Measurements from ENCODE around the gene TOP1. TPM values are rescaled to one million over a fixed set of nuclear protein-coding genes. Genes with fewer than 3 reads are reported as not detected.

TOP1 gene
- total and polyA plus RNA-seq, 9 of the 15 experiments (the other 6 are each of a cell fraction or from before 2014, with no cell fraction given): 26.4 to 127 (median 39.6) TPM

DNA sequence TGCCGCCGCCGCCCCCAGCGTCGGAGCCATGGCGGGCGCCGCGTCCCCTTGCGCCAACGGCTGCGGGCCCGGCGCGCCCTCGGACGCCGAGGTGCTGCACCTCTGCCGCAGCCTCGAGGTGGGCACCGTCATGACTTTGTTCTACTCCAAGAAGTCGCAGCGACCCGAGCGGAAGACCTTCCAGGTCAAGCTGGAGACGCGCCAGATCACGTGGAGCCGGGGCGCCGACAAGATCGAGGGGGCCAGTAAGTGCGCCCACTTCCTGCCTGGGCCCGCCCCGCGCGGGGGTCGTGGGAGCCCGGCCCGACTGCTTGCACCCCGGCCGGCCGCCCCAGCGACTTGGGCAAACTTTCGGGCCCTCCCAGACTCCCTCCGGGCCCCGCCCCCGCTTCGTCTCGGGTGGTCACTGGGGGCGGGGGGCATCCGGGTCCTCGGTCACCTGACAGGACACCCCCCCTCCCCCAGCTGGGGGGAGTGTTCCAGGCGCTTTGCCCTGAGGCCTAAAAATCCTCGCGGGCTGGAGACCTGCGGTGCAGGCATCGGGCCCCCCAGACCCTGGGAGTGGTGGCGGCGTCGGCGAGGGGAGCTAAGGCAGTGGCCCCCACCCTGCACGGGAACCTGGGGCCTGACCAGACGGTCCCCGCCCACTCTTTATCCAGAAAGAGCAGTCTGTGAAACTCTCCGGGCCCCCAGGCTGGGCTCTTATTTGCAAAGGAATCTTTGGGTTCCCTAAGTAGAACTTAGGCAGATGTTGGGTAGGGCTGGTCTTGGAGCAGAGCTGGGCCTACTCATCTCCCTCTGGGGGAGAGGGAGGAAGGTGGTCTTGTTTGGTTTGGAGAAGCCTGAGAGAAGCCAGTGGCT lies 109.2 kb downstream of the TOP1 start (continued):
- TF ChIP-seq FOSL1 (tag; conservative IDR thresholded peaks at IDR 0.05): no peak; the same call in 1 of the 2 replicates
- no peak for TF ChIP-seq TAL1 (IDR thresholded peaks at IDR 0.05)
- 0 out of 2 replicates have a peak, but pooled peaks have one; percentile 16 for TF ChIP-seq POLR2AphosphoS5 (IDR thresholded peaks at IDR 0.05; ENCODE audit: control insufficient read depth, insufficient read depth, low read depth, low read length)
- no peak for TF ChIP-seq TEAD2 (tag; IDR thresholded peaks at IDR 0.05)
- TF ChIP-seq, protein P1, sequence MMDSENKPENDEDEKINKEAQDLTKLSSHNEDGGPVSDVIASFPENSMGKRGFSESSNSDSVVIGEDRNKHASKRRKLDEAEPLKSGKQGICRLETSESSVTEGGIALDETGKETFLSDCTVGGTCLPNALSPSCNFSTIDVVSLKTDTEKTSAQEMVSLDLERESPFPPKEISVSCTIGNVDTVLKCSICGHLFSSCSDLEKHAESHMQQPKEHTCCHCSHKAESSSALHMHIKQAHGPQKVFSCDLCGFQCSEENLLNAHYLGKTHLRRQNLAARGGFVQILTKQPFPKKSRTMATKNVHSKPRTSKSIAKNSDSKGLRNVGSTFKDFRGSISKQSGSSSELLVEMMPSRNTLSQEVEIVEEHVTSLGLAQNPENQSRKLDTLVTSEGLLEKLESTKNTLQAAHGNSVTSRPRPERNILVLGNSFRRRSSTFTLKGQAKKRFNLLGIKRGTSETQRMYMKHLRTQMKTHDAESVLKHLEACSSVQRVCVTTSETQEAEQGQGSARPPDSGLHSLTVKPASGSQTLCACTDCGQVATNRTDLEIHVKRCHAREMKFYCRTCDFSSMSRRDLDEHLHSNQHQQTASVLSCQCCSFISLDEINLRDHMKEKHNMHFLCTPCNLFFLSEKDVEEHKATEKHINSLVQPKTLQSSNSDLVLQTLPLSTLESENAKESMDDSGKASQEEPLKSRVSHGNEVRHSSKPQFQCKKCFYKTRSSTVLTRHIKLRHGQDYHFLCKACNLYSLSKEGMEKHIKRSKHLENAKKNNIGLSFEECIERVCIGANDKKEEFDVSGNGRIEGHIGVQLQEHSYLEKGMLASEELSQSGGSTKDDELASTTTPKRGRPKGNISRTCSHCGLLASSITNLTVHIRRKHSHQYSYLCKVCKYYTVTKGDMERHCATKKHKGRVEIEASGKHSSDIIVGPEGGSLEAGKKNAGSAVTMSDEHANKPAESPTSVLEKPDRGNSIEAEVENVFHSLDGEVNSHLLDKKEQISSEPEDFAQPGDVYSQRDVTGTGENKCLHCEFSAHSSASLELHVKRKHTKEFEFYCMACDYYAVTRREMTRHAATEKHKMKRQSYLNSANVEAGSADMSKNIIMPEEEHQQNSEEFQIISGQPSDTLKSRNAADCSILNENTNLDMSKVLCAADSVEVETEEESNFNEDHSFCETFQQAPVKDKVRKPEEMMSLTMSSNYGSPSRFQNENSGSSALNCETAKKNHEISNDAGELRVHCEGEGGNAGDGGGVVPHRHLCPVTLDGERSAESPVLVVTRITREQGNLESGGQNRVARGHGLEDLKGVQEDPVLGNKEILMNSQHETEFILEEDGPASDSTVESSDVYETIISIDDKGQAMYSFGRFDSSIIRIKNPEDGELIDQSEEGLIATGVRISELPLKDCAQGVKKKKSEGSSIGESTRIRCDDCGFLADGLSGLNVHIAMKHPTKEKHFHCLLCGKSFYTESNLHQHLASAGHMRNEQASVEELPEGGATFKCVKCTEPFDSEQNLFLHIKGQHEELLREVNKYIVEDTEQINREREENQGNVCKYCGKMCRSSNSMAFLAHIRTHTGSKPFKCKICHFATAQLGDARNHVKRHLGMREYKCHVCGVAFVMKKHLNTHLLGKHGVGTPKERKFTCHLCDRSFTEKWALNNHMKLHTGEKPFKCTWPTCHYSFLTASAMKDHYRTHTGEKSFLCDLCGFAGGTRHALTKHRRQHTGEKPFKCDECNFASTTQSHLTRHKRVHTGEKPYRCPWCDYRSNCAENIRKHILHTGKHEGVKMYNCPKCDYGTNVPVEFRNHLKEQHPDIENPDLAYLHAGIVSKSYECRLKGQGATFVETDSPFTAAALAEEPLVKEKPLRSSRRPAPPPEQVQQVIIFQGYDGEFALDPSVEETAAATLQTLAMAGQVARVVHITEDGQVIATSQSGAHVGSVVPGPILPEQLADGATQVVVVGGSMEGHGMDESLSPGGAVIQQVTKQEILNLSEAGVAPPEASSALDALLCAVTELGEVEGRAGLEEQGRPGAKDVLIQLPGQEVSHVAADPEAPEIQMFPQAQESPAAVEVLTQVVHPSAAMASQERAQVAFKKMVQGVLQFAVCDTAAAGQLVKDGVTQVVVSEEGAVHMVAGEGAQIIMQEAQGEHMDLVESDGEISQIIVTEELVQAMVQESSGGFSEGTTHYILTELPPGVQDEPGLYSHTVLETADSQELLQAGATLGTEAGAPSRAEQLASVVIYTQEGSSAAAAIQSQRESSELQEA (IDR thresholded peaks at IDR 0.05; ENCODE audit: low read depth): no peak
- TF ChIP-seq HNRNPUL1 (IDR thresholded peaks at IDR 0.05; ENCODE audit: low read length): no peak
- TF ChIP-seq, protein P2, sequence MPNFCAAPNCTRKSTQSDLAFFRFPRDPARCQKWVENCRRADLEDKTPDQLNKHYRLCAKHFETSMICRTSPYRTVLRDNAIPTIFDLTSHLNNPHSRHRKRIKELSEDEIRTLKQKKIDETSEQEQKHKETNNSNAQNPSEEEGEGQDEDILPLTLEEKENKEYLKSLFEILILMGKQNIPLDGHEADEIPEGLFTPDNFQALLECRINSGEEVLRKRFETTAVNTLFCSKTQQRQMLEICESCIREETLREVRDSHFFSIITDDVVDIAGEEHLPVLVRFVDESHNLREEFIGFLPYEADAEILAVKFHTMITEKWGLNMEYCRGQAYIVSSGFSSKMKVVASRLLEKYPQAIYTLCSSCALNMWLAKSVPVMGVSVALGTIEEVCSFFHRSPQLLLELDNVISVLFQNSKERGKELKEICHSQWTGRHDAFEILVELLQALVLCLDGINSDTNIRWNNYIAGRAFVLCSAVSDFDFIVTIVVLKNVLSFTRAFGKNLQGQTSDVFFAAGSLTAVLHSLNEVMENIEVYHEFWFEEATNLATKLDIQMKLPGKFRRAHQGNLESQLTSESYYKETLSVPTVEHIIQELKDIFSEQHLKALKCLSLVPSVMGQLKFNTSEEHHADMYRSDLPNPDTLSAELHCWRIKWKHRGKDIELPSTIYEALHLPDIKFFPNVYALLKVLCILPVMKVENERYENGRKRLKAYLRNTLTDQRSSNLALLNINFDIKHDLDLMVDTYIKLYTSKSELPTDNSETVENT (CRISPR knock-in tag; IDR thresholded peaks at IDR 0.05): no peak
- 0 out of 2 replicates have a peak, but pooled peaks have one; percentile 18 for TF ChIP-seq GABPB1 (CRISPR knock-in tag; IDR thresholded peaks at IDR 0.05)
- TF ChIP-seq, protein P3, sequence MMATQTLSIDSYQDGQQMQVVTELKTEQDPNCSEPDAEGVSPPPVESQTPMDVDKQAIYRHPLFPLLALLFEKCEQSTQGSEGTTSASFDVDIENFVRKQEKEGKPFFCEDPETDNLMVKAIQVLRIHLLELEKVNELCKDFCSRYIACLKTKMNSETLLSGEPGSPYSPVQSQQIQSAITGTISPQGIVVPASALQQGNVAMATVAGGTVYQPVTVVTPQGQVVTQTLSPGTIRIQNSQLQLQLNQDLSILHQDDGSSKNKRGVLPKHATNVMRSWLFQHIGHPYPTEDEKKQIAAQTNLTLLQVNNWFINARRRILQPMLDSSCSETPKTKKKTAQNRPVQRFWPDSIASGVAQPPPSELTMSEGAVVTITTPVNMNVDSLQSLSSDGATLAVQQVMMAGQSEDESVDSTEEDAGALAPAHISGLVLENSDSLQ (IDR thresholded peaks at IDR 0.05): 0 out of 2 replicates have a peak, but pooled peaks have one; percentile 11
- TF ChIP-seq ZNF445 (CRISPR knock-in tag; IDR thresholded peaks at IDR 0.05; ENCODE audit: low read depth): no peak
- TF ChIP-seq KLF6 (CRISPR knock-in tag; IDR thresholded peaks at IDR 0.05; ENCODE audit: borderline replicate concordance): no peak
